ENCODE measurements around the gene SLC44A4. TPM values are rescaled to one million over a fixed set of nuclear protein-coding genes. Genes with fewer than 3 reads are reported as not detected.
A peak's percentile ranks its signal among the peaks of the same experiment; 100 is the strongest.

The SLC44A4 gene
- total and polyA plus RNA-seq, 9 of the 15 experiments (the other 6 are each of a cell fraction or from before 2014, with no cell fraction given) = 7.9 to 18.6 (median 11.2) TPM

DNA sequence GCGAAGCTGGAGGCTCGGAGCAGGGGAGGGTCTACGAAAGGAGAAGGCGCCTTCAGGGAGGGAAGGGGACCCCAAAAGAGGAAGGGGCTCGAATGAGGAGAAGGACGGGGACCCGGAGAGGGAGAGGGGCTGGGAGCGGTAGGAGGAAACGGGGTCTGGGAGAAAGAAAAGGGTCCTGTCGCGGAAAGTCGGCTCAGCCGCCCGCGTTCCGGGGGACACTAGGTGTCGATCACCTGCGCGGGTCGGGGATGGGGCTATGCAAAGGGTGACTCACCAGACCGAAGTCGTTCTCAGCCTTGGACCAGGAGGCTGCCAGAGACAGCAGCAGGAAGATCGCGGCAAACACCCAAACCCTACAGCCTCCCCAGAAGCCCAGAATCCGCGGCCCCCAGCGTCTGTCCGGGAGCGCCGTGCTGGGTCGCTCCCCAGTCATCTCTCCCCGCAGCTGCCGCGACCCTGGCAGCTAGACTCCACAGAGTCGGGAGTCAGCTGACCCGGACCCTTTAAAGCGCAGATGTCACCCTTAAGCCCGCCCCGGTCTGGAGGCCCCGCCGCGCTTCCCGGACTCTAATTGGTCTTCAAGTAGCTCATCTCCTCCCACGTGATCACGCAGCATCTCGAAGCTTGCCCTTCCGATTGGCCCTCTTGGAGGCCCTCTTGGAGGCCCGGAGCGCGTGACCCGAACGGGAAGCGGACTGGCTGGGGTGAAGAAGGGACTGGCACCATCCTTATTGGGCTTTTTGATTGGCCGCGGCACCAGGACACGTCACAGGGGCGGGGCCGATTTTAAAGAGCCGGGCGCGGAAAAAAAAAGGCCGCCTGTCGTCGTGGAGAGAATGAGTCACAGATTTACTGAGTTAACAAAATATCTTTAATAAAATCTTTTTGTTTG, 16.2 kb downstream of the SLC44A4 start, which contains the start of gene NEU1 (continued):
- peak; percentile 99 to 100 for TF ChIP-seq SIN3A (IDR thresholded peaks at IDR 0.05; ENCODE audit: borderline replicate concordance in 2 of 2, control insufficient read depth in 1 of 2, low read depth in 2 of 2, low read length in 2 of 2)
- TF ChIP-seq KDM5B (IDR thresholded peaks at IDR 0.05; ENCODE audit: insufficient replicate concordance, low read depth, low read length) = peak; percentile 99
- TF ChIP-seq RBM15 (IDR thresholded peaks at IDR 0.05; ENCODE audit: insufficient read depth, low read length) = no peak
- TF ChIP-seq SIX5 (IDR thresholded peaks at IDR 0.05; ENCODE audit: borderline replicate concordance in 1 of 2, insufficient read depth in 1 of 2, low read depth in 1 of 2, low read length in 2 of 2) = no peak
- TF ChIP-seq, protein P1, sequence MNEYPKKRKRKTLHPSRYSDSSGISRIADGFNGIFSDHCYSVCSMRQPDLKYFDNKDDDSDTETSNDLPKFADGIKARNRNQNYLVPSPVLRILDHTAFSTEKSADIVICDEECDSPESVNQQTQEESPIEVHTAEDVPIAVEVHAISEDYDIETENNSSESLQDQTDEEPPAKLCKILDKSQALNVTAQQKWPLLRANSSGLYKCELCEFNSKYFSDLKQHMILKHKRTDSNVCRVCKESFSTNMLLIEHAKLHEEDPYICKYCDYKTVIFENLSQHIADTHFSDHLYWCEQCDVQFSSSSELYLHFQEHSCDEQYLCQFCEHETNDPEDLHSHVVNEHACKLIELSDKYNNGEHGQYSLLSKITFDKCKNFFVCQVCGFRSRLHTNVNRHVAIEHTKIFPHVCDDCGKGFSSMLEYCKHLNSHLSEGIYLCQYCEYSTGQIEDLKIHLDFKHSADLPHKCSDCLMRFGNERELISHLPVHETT (CRISPR knock-in tag; conservative IDR thresholded peaks at IDR 0.05 in 1 of 2, IDR thresholded peaks at IDR 0.05 in 1 of 2) = peak in 1 of 2 experiments; percentile 58; a peak in 1 of 4 replicates
- TF ChIP-seq ZNF316 (IDR thresholded peaks at IDR 0.05) = peak; percentile 79
- TF ChIP-seq, protein P2, sequence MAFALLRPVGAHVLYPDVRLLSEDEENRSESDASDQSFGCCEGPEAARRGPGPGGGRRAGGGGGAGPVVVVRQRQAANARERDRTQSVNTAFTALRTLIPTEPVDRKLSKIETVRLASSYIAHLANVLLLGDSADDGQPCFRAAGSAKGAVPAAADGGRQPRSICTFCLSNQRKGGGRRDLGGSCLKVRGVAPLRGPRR (CRISPR knock-in tag; IDR thresholded peaks at IDR 0.05) = peak; percentile 20; the same call in 1 of the 2 replicates
- TF ChIP-seq RBM25 (IDR thresholded peaks at IDR 0.05; ENCODE audit: low read depth, low read length, severe bottlenecking) = peak; percentile 56
- TF ChIP-seq, protein P3, sequence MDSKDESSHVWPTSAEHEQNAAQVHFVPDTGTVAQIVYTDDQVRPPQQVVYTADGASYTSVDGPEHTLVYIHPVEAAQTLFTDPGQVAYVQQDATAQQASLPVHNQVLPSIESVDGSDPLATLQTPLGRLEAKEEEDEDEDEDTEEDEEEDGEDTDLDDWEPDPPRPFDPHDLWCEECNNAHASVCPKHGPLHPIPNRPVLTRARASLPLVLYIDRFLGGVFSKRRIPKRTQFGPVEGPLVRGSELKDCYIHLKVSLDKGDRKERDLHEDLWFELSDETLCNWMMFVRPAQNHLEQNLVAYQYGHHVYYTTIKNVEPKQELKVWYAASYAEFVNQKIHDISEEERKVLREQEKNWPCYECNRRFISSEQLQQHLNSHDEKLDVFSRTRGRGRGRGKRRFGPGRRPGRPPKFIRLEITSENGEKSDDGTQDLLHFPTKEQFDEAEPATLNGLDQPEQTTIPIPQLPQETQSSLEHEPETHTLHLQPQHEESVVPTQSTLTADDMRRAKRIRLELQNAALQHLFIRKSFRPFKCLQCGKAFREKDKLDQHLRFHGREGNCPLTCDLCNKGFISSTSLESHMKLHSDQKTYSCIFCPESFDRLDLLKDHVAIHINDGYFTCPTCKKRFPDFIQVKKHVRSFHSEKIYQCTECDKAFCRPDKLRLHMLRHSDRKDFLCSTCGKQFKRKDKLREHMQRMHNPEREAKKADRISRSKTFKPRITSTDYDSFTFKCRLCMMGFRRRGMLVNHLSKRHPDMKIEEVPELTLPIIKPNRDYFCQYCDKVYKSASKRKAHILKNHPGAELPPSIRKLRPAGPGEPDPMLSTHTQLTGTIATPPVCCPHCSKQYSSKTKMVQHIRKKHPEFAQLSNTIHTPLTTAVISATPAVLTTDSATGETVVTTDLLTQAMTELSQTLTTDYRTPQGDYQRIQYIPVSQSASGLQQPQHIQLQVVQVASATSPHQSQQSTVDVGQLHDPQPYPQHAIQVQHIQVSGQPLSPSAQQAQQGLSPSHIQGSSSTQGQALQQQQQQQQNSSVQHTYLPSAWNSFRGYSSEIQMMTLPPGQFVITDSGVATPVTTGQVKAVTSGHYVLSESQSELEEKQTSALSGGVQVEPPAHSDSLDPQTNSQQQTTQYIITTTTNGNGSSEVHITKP (IDR thresholded peaks at IDR 0.05; ENCODE audit: partially characterized antibody) = no peak
- peak; percentile 99 for TF ChIP-seq TOE1 (IDR thresholded peaks at IDR 0.05; ENCODE audit: borderline replicate concordance)
- TF ChIP-seq TOE1 (CRISPR knock-in tag; IDR thresholded peaks at IDR 0.05; ENCODE audit: borderline replicate concordance, low read depth) = no peak
- TF ChIP-seq CBFB (CRISPR knock-in tag; IDR thresholded peaks at IDR 0.05) = peak; percentile 89
- 0 out of 2 replicates have a peak, but pooled peaks have one; percentile 33 for TF ChIP-seq ZNF41 (CRISPR knock-in tag; conservative IDR thresholded peaks at IDR 0.05)
- TF ChIP-seq ZNF263 (CRISPR knock-in tag; IDR thresholded peaks at IDR 0.05; ENCODE audit: borderline replicate concordance) = no peak; the same call in 1 of the 2 replicates
- no peak for TF ChIP-seq BCL6 (CRISPR knock-in tag; IDR thresholded peaks at IDR 0.05)
- TF ChIP-seq, protein P4, sequence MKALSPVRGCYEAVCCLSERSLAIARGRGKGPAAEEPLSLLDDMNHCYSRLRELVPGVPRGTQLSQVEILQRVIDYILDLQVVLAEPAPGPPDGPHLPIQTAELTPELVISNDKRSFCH (CRISPR knock-in tag; IDR thresholded peaks at IDR 0.05) = no peak
- TF ChIP-seq, protein P4 (tag; IDR thresholded peaks at IDR 0.05) = peak; percentile 70
- peak; percentile 87 for TF ChIP-seq NR2C1 (IDR thresholded peaks at IDR 0.05)
- TF ChIP-seq NR2C1 (tag; IDR thresholded peaks at IDR 0.05) = peak; percentile 83
- no peak; the same call in 1 of the 2 replicates for TF ChIP-seq NBN (IDR thresholded peaks at IDR 0.05; ENCODE audit: low read depth)
